ENCODE results near the gene NPAP1.

NPAP1 gene

GRCh38 chr15:24645627-24646026, 29.9 kb upstream of the NPAP1 start:
- no peak for TF ChIP-seq CTCF (IDR thresholded peaks at IDR 0.05; ENCODE audit: poor library complexity, severe bottlenecking)
- Histone ChIP-seq H3K36me3 (ENCODE audit: low read depth) (no peaks in the 10 kb centered on the region), H3K4me1 (ENCODE audit: insufficient read depth, poor library complexity, severe bottlenecking) (no peaks in the 10 kb centered on the region), H3K27me3 (ENCODE audit: insufficient read depth, poor library complexity, severe bottlenecking) (no peaks in the 10 kb centered on the region), H3K9me3 (ENCODE audit: severe bottlenecking) (peaks cover 4% of the 10 kb centered on the region), H3K4me3 (ENCODE audit: severe bottlenecking) (no peak overlapping the region), H3K27ac (ENCODE audit: poor library complexity, severe bottlenecking) (no peak overlapping the region)
- no peak for DNase-seq (ENCODE audit: low spot score)
- no peak for ATAC-seq (ENCODE audit: low read depth)

- DNase-seq (ENCODE audit: low spot score) (no peak), ATAC-seq (ENCODE audit: low read depth) (no peak)
- Histone ChIP-seq H3K36me3 (ENCODE audit: low read depth) (no peaks in the 10 kb centered on the region), H3K4me3 (ENCODE audit: severe bottlenecking) (no peak overlapping the region), H3K27me3 (ENCODE audit: insufficient read depth, poor library complexity, severe bottlenecking) (peaks cover 2% of the 10 kb centered on the region), H3K9me3 (ENCODE audit: severe bottlenecking) (peaks cover 2% of the 10 kb centered on the region), H3K4me1 (ENCODE audit: insufficient read depth, poor library complexity, severe bottlenecking) (no peaks in the 10 kb centered on the region), H3K27ac (ENCODE audit: poor library complexity, severe bottlenecking) (no peak overlapping the region)
- no peak for TF ChIP-seq CTCF (IDR thresholded peaks at IDR 0.05; ENCODE audit: poor library complexity, severe bottlenecking)
These were observed 16.0 kb upstream of the NPAP1 start for GRCh38 chr15:24659622-24660021.

- H3K27me3 ChIP-seq (ENCODE audit: insufficient read depth, poor library complexity, severe bottlenecking) = peaks cover 2% of the 10 kb centered on the region
- no peaks in the 10 kb centered on the region for H3K4me1 ChIP-seq (ENCODE audit: insufficient read depth, poor library complexity, severe bottlenecking)
- H3K9me3 ChIP-seq (ENCODE audit: severe bottlenecking) = peaks cover 2% of the 10 kb centered on the region
- TF ChIP-seq CTCF (IDR thresholded peaks at IDR 0.05; ENCODE audit: poor library complexity, severe bottlenecking) = no peak
- ATAC-seq (ENCODE audit: low read depth) = no peak
- H3K27ac ChIP-seq (ENCODE audit: poor library complexity, severe bottlenecking) = no peak overlapping the region
- no peaks in the 10 kb centered on the region for H3K36me3 ChIP-seq (ENCODE audit: low read depth)
- H3K4me3 ChIP-seq (ENCODE audit: severe bottlenecking) = no peak overlapping the region
- DNase-seq (ENCODE audit: low spot score) = no peak
These were observed 12.6 kb upstream of the NPAP1 start for GRCh38 chr15:24662991-24663390.

GRCh38 chr15:24676431-24676830, 856 bp downstream of the NPAP1 start:
- ATAC-seq (ENCODE audit: low read depth) (no peak), DNase-seq (ENCODE audit: low spot score) (no peak)
- no peak overlapping the region for H3K27ac ChIP-seq (ENCODE audit: poor library complexity, severe bottlenecking)
- no peaks in the 10 kb centered on the region for H3K36me3 ChIP-seq (ENCODE audit: low read depth)
- no peaks in the 10 kb centered on the region for H3K4me1 ChIP-seq (ENCODE audit: insufficient read depth, poor library complexity, severe bottlenecking)
- no peaks in the 10 kb centered on the region for H3K27me3 ChIP-seq (ENCODE audit: insufficient read depth, poor library complexity, severe bottlenecking)
- TF ChIP-seq CTCF (IDR thresholded peaks at IDR 0.05; ENCODE audit: poor library complexity, severe bottlenecking) = no peak
- peaks cover 4% of the 10 kb centered on the region for H3K9me3 ChIP-seq (ENCODE audit: severe bottlenecking)
- no peak overlapping the region for H3K4me3 ChIP-seq (ENCODE audit: severe bottlenecking)

GRCh38 chr15:24678485-24678884, 2.9 kb downstream of the NPAP1 start:
- TF ChIP-seq CTCF (IDR thresholded peaks at IDR 0.05; ENCODE audit: poor library complexity, severe bottlenecking) = peak; percentile 38
- ATAC-seq (ENCODE audit: low read depth) (peak; percentile 69), DNase-seq (ENCODE audit: low spot score) (no peak)
- Histone ChIP-seq H3K4me3 (ENCODE audit: severe bottlenecking) (no peak overlapping the region), H3K4me1 (ENCODE audit: insufficient read depth, poor library complexity, severe bottlenecking) (peaks cover 13% of the 10 kb centered on the region), H3K9me3 (ENCODE audit: severe bottlenecking) (no peaks in the 10 kb centered on the region), H3K27ac (ENCODE audit: poor library complexity, severe bottlenecking) (no peak overlapping the region), H3K27me3 (ENCODE audit: insufficient read depth, poor library complexity, severe bottlenecking) (no peaks in the 10 kb centered on the region), H3K36me3 (ENCODE audit: low read depth) (no peaks in the 10 kb centered on the region)

Measured in RWPE2 (cell line).